Mononuclear cell (primary cell): ENCODE measurements around the gene TLN1. TPM values are rescaled to one million over a fixed set of nuclear protein-coding genes. Genes with fewer than 3 reads are reported as not detected.

ENCODE experiments used
- H3K27me3 ChIP-seq: 2 replicates; pipeline ENCODE4 v1.6.0; 2011; ENCODE audit warnings: low read length, control low read depth; ENCODE audit not compliant: insufficient read depth
- H3K4me1 ChIP-seq: 2 replicates; pipeline ENCODE4 v1.5.1; 2011; ENCODE audit warnings: mild to moderate bottlenecking, low read length, control low read depth; ENCODE audit not compliant: insufficient read depth
- H3K4me3 ChIP-seq: 2 replicates; pipeline ENCODE4 v1.5.1; 2011; ENCODE audit warnings: mild to moderate bottlenecking, low read length, moderate library complexity
- H3K9me3 ChIP-seq: 2 replicates; pipeline ENCODE4 v1.5.1; 2011; ENCODE audit warnings: low read depth, mild to moderate bottlenecking, control low read depth, low read length
- total RNA-seq: library from RNA; depleted of rRNA; stranded (reverse); fragments of >200 nt; gene quantifications from one replicate; pipeline ENCODE4 v1.2.3, GENCODE V29; 2012

The TLN1 gene
- total RNA-seq, 1 donor: 195 TPM

DNA sequence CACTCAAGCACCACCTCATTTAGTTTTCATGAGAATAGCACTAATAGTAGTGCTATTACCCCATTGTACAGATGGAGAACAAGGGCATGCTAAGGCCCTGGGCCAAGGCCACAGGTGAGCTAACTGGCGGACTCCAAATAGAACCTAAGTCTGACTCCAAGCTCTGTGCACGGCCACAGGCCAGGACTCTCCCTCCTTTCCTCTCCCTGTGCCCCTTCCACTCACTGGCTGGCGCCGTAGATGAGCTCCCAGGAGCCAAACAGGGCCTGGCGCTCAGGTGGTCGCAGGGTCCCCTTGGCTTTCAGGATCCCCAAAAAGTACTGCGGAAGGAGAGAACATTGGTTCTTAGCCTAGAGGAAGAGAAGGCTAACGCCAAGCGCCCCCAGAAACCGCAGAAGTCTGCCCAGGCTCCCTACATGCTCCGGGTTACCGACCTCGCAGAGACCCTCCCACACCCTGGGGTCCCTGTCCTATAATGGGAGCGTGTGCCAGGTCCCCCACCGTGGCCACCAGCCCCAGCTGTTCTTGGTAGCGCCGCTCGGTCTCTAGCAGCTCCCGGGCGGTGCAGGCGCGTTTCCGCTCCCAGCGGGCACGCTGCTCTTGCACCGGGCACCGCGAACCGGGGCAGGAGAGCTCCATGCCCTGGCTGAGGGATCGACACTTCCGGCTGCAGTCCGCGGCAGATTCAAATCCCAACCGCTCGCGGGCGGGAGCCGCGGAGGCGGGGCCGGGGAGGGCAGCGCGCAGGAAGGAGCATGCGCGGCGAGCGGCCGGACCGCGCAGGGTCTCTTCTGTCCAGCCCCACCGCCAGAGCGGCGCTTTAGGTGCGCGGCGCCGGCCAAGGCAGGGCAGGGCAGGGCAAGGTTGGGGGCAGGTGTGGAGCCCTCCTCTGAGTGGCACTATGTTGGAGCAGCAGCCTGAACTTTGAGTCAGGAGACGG is 67.2 kb downstream of the TLN1 start, which contains the start of gene ARHGEF39:
Gene ARHGEF39, minus strand, starts transcription at position 665 of the 940 bp plus-strand sequence. Its CDS starts 26 bp downstream, at position 639.
- Histone ChIP-seq H3K4me3 (peak within 1 kb of the TSS; percentile 47), H3K4me1 (peaks cover 65% of the 10 kb centered on the region), H3K27me3 (no peaks in the 10 kb centered on the region), H3K9me3 (no peaks in the 10 kb centered on the region)

GRCh38 chr9:35662437-35662836 is 69.6 kb downstream of the TLN1 start:
- peaks cover 82% of the 10 kb centered on the region for H3K4me1 ChIP-seq
- H3K4me3 ChIP-seq: no peak overlapping the region
- H3K27me3 ChIP-seq: no peaks in the 10 kb centered on the region
- H3K9me3 ChIP-seq: no peaks in the 10 kb centered on the region

DNA sequence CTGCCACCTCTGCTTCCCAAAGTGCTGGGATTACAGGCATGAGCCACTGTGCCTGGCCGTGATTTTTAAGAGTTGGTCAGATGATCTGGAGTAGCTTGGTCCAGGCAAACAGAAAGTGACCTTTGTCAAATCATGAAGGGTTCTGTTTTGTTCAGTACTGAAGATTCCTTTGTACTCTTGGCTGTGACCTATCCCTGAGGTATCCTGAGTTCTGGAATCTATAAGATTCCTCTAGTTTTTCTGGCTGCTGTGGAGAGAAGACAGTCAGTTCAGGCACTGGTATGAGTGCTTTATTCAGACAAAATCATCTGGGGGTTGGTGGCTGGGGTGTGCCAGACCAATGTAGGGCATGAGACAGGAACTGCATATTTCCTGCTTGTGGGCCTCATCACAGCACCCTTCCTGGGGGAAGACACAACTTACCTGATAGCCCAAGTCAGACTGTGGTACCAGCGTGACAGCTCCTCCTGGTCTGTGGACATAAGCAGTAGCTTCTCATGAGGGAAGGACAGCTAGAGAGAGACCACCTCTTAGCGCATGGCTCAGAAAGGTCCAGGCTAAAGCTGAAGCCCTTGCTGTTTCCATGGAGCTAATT is 70.1 kb downstream of the TLN1 start:
- H3K4me1 ChIP-seq: peaks cover 87% of the 10 kb centered on the region
- no peaks in the 10 kb centered on the region for H3K9me3 ChIP-seq
- no peaks in the 10 kb centered on the region for H3K27me3 ChIP-seq
- H3K4me3 ChIP-seq: no peak overlapping the region

DNA sequence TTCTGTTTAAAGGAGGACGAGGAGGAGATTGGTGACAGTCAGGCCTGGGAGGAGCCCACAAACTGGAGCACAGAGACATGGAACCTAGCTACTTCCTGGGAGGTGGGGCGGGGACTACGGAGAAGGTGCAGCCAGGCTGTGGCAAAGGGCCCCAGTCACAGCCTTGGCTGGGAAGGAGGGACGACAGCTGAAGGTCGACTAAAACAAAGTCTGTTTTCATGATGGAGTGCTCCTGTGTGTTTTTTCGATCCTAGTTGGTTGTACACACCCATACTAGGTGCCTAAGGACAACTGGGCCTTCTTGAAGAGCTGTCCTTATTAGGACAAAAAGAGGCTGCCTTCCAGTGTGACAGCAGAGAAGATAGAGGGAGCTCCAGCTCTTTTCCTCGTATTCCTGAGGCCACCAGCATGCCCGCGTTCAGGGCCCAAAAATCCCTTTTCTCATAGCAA is 71.0 kb downstream of the TLN1 start:
- Histone ChIP-seq H3K27me3 (no peaks in the 10 kb centered on the region), H3K4me3 (no peak overlapping the region), H3K4me1 (peaks cover 91% of the 10 kb centered on the region), H3K9me3 (no peaks in the 10 kb centered on the region)

DNA sequence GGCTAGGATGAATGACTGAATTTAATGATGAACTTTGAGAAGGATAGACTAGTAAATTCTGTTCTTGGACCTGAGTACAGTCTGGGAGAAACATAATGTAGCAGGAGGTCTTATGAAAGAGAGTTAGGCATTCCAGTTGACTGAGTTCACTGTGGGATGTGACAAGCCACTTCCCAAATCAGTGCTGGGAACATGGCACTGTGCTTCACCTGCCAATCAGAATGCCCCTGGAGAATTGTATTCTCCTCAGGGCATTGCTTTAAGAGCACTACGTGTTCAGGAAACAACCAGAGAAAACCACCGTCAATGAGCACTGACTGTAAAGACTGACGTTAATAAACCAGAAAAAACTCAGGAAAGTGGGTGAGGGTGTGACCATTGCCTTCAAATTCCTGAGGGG is 72.7 kb downstream of the TLN1 start:
- Histone ChIP-seq H3K4me1 (peaks cover 74% of the 10 kb centered on the region), H3K4me3 (peak overlapping the region; percentile 87), H3K27me3 (no peaks in the 10 kb centered on the region), H3K9me3 (no peaks in the 10 kb centered on the region)

DNA sequence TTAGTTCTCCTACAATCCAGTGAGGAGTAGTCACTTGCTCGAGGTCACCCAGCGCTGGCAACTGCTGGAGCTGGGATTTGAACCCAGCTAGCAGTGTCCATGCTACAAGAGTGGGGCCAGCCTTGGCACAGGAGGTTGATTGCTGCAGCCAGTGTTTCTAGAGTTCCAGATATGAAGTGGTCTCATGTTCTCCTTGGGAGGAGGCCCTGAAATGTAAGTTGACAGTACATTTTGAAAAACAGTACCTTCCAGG is 73.1 kb downstream of the TLN1 start:
- peak overlapping the region; percentile 87 for H3K4me3 ChIP-seq
- H3K9me3 ChIP-seq: no peaks in the 10 kb centered on the region
- H3K4me1 ChIP-seq: peaks cover 70% of the 10 kb centered on the region
- H3K27me3 ChIP-seq: no peaks in the 10 kb centered on the region

DNA sequence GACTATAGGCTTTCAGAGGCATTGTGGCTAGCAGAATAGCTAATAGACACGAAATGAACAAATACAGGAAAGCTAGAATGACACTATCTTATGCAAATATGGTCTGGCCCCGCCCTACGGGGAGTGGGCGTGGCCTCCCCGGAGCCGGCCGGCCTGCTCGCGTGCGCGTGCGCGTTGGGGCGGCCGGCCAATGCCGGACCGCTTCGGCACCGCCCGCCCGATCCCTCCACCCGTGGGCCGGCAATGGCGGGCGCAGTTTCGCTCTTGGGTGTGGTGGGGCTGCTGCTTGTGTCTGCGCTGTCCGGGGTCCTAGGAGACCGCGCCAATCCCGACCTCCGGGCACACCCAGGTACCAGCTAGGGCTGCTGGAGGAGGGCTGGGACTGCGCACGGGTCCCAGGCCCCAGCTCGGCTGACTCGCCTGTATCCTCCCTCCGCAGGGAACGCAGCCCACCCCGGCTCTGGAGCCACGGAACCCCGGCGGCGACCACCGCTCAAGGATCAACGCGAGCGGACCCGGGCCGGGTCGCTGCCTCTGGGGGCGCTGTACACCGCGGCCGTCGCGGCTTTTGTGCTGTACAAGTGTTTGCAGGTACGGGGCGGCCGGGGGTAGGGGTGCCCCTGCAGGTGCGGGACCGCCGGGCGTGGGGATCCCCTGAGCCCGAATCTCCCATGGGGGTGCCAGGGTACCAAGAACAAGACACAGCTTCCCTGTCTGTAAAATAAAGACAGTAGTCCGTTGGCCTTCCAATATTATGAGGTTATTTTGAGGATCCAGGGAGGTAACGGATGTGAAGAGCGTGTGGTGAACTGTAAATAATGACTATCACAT is 73.6 kb downstream of the TLN1 start, which contains the start of gene CCDC107:
Gene CCDC107, plus strand, starts transcription at position 156 of the 831 bp plus-strand sequence. Its CDS starts 88 bp downstream, at position 244.
- Histone ChIP-seq H3K4me1 (peaks cover 64% of the 10 kb centered on the region), H3K27me3 (no peaks in the 10 kb centered on the region), H3K4me3 (peak within 1 kb of the TSS; percentile 87), H3K9me3 (no peaks in the 10 kb centered on the region)

GRCh38 chr9:35657546-35658136 is 74.4 kb downstream of the TLN1 start, which contains the start of gene RMRP:
Gene RMRP (minus strand): TSS chr9:35658019.
- Histone ChIP-seq H3K27me3 (no peaks in the 10 kb centered on the region), H3K9me3 (no peaks in the 10 kb centered on the region), H3K4me3 (peak within 1 kb of the TSS; percentile 87), H3K4me1 (peaks cover 60% of the 10 kb centered on the region)

GRCh38 chr9:35656831-35657545 is 75.0 kb downstream of the TLN1 start:
- Histone ChIP-seq H3K27me3 (no peaks in the 10 kb centered on the region), H3K4me1 (peaks cover 60% of the 10 kb centered on the region), H3K9me3 (no peaks in the 10 kb centered on the region), H3K4me3 (peak overlapping the region; percentile 87)

DNA sequence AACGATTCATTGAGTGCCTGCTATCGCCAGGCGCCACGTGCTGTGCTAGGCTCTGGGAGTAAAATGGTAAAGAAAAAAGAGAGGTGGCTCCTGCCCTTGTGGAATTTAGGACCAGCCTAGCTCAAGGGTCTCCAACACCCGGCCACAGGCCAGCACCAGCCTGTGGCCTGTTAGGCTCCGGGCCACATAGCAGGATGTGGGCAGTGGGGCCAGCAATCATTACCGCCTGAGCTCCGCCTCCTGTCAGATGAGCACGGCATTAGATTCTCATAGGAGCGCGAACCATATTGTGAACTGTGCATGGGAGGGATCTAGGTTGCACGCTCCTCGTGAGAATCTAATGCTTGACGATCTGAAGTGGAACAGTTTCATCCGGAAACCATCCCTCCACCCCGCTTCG is 75.6 kb downstream of the TLN1 start:
- Histone ChIP-seq H3K9me3 (no peaks in the 10 kb centered on the region), H3K4me3 (no peak overlapping the region), H3K4me1 (peaks cover 60% of the 10 kb centered on the region), H3K27me3 (no peaks in the 10 kb centered on the region)

DNA sequence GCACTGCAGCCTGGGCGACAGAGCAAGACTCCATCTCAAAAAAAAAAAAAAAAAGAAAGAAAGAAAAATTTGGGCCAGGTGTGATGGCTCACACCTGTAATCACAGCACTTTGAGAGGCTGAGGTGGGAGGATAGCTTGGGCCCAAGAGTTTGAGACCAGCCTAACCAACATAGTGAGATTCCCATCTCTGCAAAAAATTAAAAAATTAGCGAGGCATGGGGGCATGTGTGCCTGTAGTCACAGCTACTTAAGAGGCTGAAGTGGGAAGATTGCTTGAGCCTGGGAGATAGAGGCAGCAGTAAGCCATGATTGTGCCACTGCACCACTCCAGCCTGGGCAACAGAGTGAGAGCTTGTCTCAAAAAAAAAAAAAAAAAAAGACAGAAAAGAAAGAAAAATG is 78.4 kb downstream of the TLN1 start:
- peaks cover 57% of the 10 kb centered on the region for H3K4me1 ChIP-seq
- H3K9me3 ChIP-seq: no peaks in the 10 kb centered on the region
- H3K4me3 ChIP-seq: no peak overlapping the region
- no peaks in the 10 kb centered on the region for H3K27me3 ChIP-seq

GRCh38 chr9:35652829-35653209 is 79.2 kb downstream of the TLN1 start:
- H3K27me3 ChIP-seq: no peaks in the 10 kb centered on the region
- no peak overlapping the region for H3K4me3 ChIP-seq
- H3K9me3 ChIP-seq: no peaks in the 10 kb centered on the region
- peaks cover 64% of the 10 kb centered on the region for H3K4me1 ChIP-seq

DNA sequence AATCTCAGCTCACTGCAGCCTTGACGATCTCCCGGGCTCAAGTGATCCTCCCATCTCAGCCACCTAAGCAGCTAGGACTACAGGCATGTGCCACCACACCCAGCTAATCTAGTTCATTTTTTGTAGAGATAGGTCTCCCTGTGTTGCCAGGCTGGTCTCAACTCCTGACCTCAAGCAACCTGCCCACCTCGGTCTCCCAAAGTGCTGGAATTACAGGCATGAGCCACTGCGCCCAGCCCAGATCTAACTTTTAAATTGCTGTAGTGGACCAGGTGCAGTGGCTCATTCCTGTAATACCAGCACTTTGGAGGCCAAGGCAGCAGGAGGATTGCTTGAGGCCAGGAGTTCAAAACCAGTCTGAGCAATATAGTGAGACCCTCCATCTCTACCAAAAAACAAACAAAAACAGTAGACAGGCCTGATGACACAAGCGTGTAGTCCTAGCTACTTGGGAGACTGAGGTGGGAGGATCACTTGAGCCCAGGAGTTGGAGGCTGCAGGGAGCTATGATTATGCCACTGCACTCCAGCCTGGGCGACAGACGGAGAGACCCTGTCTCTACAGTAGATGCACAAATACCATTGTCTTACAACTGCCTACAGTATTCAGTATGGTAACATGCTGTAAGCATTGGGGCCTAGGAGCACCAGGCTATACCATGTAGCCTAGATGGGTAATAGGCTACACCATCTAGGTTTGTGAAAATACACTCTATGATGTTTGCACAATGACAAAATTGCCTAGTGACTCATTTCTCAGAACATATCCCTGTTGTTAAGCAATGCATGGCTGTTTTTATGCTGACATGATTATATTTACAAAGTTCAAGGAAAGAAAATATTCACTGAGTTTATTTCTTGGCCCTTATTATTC is 79.8 kb downstream of the TLN1 start:
- H3K4me1 ChIP-seq: peaks cover 64% of the 10 kb centered on the region
- H3K9me3 ChIP-seq: no peaks in the 10 kb centered on the region
- H3K27me3 ChIP-seq: no peaks in the 10 kb centered on the region
- H3K4me3 ChIP-seq: no peak overlapping the region
